DOHH2 (cell line): Measurements from ENCODE around the gene TRIM67.

Experiments used
- H3F3A ChIP-seq: fragments of 200-600 bp; sonication (generic), shearing (Covaris generic); 2 replicates; pipeline ENCODE4 v1.6.0; 2016; ENCODE audit warnings: antibody characterized with exemption, mild to moderate bottlenecking; ENCODE audit not compliant: control insufficient read depth, insufficient read depth
- H3K27ac ChIP-seq: fragments of 200-600 bp; sonication (generic); 2 replicates; pipeline ENCODE4 v1.5.1; 2014; ENCODE audit warnings: low read depth, mild to moderate bottlenecking, low read length, moderate library complexity
- H3K27me3 ChIP-seq: fragments of 200-600 bp; sonication (generic); 2 replicates; pipeline ENCODE4 v1.6.1; 2014; ENCODE audit warnings: mild to moderate bottlenecking, low read length, mixed read lengths; ENCODE audit not compliant: control insufficient read depth
- H3K36me3 ChIP-seq: fragments of 200-600 bp; sonication (generic); 2 replicates; pipeline ENCODE4 v1.6.1; 2014; ENCODE audit warnings: mild to moderate bottlenecking, low read length, moderate library complexity, mixed read lengths; ENCODE audit not compliant: control insufficient read depth
- H3K4me1 ChIP-seq: fragments of 200-600 bp; sonication (generic); 2 replicates; pipeline ENCODE4 v1.6.1; 2014; ENCODE audit warnings: mild to moderate bottlenecking, low read length, mixed read lengths; ENCODE audit not compliant: control insufficient read depth
- H3K4me2 ChIP-seq: fragments of 200-600 bp; sonication (generic); 2 replicates; pipeline ENCODE4 v1.6.0; 2014; ENCODE audit warnings: mild to moderate bottlenecking, low read length, moderate library complexity
- H3K4me3 ChIP-seq: fragments of 200-600 bp; sonication (generic); 2 replicates; pipeline ENCODE4 v1.5.1; 2014; ENCODE audit warnings: mild to moderate bottlenecking, low read length, mixed read lengths
- H3K79me2 ChIP-seq: fragments of 200-600 bp; sonication (generic); 2 replicates; pipeline ENCODE4 v1.6.1; 2014; ENCODE audit warnings: mild to moderate bottlenecking, low read length, mixed read lengths; ENCODE audit not compliant: control insufficient read depth
- H3K9me2 ChIP-seq: fragments of 200-600 bp; sonication (generic); replicated peaks from 2 replicates; pipeline ENCODE4 v1.6.1; 2014; ENCODE audit warnings: mild to moderate bottlenecking, low read length, mixed read lengths; ENCODE audit not compliant: control insufficient read depth
- H3K9me3 ChIP-seq: fragments of 200-600 bp; sonication (generic); 2 replicates; pipeline ENCODE4 v1.6.1; 2014; ENCODE audit warnings: antibody characterized with exemption, low read length, mixed read lengths; ENCODE audit not compliant: control insufficient read depth, insufficient read depth
- H4K20me1 ChIP-seq: fragments of 200-600 bp; sonication (generic); 2 replicates; pipeline ENCODE4 v1.6.0; 2014; ENCODE audit warnings: low read depth, mild to moderate bottlenecking, antibody characterized with exemption, low read length, moderate library complexity; ENCODE audit not compliant: control insufficient read depth, insufficient read depth
- EZH2phosphoT487 ChIP-seq: fragments of 200-600 bp; sonication (generic); IDR thresholded peaks from 2 replicates; pipeline ENCODE4 v1.6.1; 2017; ENCODE audit warnings: borderline replicate concordance, mild to moderate bottlenecking, antibody characterized with exemption, low read length, moderate library complexity, mixed read lengths
- TF ChIP-seq, protein P1 (sequence below): fragments of 200-600 bp; sonication (generic); IDR thresholded peaks from one replicate; pipeline ENCODE4 v1.5.1; 2014; ENCODE audit warnings: antibody characterized with exemption, mild to moderate bottlenecking, low read depth, low read length; ENCODE audit not compliant: poor library complexity, severe bottlenecking

TRIM67 gene

DNA sequence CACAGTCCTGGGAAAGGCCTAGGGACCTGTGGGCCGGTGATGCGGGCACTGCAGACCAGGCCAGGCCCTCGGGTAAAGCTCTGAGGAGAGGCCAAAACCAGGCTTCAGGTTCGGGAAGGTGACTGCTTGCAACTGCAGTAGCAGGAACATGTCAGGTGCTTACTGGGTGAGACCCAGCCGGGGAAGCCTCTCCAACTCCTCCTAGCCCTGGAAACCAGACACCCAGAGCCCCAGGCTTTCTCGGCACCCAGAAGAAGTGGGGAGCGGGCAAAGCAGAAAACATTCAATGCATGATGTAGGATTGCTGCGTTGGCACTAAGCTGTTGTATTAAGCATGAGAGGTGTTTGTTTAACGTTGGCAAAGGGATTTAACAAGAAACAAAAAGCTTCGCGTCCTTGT lies 58.9 kb downstream of the TRIM67 start:
- no peak overlapping the region for H3K4me2 ChIP-seq
- peaks cover 5% of the 10 kb centered on the region for H3F3A ChIP-seq
- no peaks in the 10 kb centered on the region for H3K9me3 ChIP-seq
- H3K27ac ChIP-seq = no peak overlapping the region
- no peak for TF ChIP-seq EZH2phosphoT487
- TF ChIP-seq, protein P1, sequence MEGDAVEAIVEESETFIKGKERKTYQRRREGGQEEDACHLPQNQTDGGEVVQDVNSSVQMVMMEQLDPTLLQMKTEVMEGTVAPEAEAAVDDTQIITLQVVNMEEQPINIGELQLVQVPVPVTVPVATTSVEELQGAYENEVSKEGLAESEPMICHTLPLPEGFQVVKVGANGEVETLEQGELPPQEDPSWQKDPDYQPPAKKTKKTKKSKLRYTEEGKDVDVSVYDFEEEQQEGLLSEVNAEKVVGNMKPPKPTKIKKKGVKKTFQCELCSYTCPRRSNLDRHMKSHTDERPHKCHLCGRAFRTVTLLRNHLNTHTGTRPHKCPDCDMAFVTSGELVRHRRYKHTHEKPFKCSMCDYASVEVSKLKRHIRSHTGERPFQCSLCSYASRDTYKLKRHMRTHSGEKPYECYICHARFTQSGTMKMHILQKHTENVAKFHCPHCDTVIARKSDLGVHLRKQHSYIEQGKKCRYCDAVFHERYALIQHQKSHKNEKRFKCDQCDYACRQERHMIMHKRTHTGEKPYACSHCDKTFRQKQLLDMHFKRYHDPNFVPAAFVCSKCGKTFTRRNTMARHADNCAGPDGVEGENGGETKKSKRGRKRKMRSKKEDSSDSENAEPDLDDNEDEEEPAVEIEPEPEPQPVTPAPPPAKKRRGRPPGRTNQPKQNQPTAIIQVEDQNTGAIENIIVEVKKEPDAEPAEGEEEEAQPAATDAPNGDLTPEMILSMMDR = no peak
- no peaks in the 10 kb centered on the region for H3K27me3 ChIP-seq
- H3K4me1 ChIP-seq = peaks cover 8% of the 10 kb centered on the region
- no peaks in the 10 kb centered on the region for H3K9me2 ChIP-seq
- H3K79me2 ChIP-seq = no peaks in the 10 kb centered on the region
- no peak overlapping the region for H3K4me3 ChIP-seq
- H3K36me3 ChIP-seq = peaks cover 21% of the 10 kb centered on the region
- H4K20me1 ChIP-seq = no peaks in the 10 kb centered on the region

DNA sequence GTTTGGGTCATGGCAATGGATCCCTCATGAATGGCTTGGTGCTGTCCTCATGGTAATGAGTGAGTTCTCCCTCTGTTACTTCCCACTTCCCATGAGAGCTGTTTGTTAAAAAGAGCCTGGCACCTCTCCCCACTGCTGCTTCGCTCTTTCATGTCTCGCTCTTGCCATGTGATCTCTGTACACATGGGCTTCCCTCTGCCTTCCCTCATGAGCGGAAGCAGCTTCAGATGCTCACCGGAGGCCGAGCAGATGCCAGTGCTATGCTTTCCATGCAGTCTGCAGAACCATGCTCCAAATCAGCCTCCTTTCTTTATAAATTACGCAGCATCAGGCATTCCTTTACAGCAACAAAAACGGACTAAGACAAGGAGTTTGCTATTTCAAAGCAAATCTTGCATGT lies 64.3 kb downstream of the TRIM67 start:
- Histone ChIP-seq H3K9me2 (no peaks in the 10 kb centered on the region), H3K27ac (no peak overlapping the region), H3K9me3 (no peaks in the 10 kb centered on the region), H3K27me3 (no peaks in the 10 kb centered on the region), H3K4me2 (no peak overlapping the region), H3F3A (no peaks in the 10 kb centered on the region), H3K36me3 (peaks cover 61% of the 10 kb centered on the region), H4K20me1 (no peaks in the 10 kb centered on the region), H3K4me3 (no peak overlapping the region), H3K79me2 (peaks cover 11% of the 10 kb centered on the region), H3K4me1 (no peaks in the 10 kb centered on the region)
- TF ChIP-seq EZH2phosphoT487 = no peak
- TF ChIP-seq, protein P1 = no peak

DNA sequence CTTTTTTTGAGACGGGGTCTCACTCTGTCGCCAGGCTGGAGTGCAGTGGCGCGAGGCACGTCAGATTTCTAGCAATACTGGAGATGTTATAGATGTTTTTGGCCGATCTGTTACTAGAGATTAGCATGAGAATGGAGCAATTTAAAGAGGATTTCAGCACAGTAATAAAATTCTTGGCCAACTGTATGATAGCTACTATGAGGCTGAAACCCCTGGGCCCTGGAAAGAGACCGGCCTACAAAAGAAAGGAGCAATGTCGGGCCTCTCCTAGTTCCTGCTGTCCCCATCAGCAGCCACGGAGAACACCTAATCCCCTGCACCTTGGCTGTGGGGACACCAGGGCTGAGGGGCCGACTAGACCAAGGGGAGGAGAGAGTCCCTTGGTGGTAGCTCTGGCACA lies 69.7 kb downstream of the TRIM67 start:
- H3K27ac ChIP-seq = no peak overlapping the region
- H3K4me2 ChIP-seq = no peak overlapping the region
- no peaks in the 10 kb centered on the region for H3K9me2 ChIP-seq
- no peak for TF ChIP-seq EZH2phosphoT487
- no peaks in the 10 kb centered on the region for H3F3A ChIP-seq
- peaks cover 20% of the 10 kb centered on the region for H3K4me1 ChIP-seq
- H3K79me2 ChIP-seq = peaks cover 48% of the 10 kb centered on the region
- H3K36me3 ChIP-seq = peaks cover 57% of the 10 kb centered on the region
- H4K20me1 ChIP-seq = no peaks in the 10 kb centered on the region
- no peaks in the 10 kb centered on the region for H3K27me3 ChIP-seq
- H3K9me3 ChIP-seq = no peaks in the 10 kb centered on the region
- no peak overlapping the region for H3K4me3 ChIP-seq

DNA sequence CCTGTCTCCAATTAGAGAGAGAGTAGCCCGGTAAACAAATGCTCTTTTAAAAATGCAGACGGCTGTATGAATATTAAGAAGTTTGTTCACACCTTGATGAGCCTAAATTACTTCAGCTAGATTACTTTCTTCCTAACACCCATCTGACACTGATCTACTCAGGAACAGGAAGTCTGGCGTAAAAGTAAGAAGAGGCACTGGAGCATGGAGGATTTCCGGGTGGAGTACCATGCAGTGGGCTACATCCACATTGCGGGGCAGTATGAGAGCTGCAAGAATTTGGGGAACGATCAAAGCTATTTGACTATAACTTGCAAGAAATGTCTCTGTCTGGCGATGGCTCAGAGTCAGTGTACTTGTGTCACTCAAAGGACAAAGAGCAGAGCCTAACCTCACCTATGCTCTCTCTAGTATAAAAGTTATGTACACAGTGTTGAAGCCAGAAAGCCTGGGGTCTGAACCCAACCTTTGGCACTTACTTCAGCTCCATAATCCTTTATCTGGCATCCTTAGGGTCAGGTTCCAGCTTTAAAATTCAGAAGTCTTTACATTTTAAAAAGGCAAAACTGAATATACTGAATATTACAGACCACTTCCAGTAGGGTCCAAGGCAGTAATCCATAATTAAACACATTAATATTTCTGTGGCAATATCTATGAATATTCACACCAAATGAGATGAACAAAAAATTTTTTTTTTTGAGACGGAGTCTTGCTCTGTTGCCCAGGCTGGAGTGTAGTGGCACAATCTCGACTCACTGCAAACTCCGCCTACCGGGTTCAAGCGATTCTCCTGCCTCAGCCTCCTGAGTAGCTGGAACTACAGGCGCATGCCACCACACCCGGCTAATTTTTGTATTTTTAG lies 71.2 kb downstream of the TRIM67 start:
- no peaks in the 10 kb centered on the region for H3F3A ChIP-seq
- no peaks in the 10 kb centered on the region for H3K27me3 ChIP-seq
- H3K9me3 ChIP-seq = no peaks in the 10 kb centered on the region
- H3K4me1 ChIP-seq = peaks cover 20% of the 10 kb centered on the region
- TF ChIP-seq, protein P1 = no peak
- TF ChIP-seq EZH2phosphoT487 = no peak
- H3K79me2 ChIP-seq = peaks cover 56% of the 10 kb centered on the region
- peak overlapping the region; percentile 68 for H3K4me2 ChIP-seq
- H3K9me2 ChIP-seq = no peaks in the 10 kb centered on the region
- H3K36me3 ChIP-seq = peaks cover 59% of the 10 kb centered on the region
- H3K27ac ChIP-seq = peak overlapping the region; percentile 47
- H4K20me1 ChIP-seq = no peaks in the 10 kb centered on the region
- H3K4me3 ChIP-seq = peak overlapping the region; percentile 33
